GM21619 (cell line): ENCODE results near the gene HIF3A.

Source experiments
- ATAC-seq: cut with Tn5 transposase; IDR thresholded peaks from one replicate; pipeline ENCODE4 v1.9.1; 2021; ENCODE audit not compliant: unreplicated experiment

HIF3A gene

DNA sequence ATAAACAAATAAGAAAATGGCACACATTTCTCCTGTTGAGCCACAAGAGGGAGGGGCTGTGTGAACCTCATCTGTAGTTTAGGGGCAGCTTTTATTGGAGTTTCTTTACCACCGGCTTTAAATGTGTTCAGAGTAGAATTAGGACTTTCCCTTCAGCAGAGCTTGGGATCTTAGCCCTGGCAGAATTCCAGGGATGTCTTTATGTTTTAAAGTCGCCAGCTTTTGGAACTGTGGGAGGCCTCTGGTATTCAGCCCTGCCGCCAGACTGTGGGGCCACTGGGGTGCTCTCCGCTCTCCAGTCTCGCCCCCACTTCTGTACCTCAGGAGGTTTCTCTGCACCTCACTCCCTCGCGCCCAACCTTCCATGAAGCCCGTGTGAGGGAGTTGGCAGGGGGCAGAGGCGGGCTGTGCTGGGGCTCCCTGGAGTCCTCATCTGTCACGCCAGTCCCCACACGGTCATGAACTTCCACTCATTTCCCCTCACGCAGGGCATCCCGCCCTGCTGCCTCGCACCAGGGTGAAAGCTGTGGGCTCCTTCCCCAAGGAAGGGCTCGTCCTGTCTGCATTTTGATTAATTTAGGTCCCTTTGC, 85.0 kb downstream of the HIF3A start:
- ATAC-seq, result no peak

DNA sequence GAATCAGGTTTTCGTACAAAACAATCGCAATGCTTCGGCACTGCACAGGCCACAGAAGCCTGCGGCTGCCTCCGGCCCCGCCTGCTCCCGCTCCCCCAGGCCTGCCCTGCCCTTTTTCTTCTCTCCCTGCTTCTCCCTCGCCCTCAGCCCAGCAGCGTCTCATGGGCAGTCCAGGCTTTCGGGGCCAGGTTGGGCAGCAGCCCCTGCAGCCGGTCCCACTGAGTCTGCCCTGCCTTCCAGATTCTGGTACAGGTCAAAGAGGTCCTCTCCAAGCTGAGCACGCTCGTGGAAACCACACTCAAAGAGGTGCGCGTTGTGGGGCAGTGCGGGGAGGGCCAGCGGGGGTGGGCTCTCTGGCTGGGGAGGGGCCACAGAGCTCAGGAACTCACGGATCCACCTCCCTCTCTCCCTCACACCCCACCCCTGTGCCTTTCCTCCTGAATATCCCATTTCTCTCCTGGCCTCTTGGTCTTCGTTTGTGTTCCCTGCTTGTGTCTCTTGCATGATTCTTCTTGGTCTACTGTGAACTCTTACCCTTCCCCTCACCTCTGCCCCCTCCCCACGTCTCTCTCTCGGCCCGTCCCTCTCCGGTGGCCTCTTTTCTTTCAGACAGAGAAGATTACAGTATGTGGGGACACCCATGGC, 86.5 kb downstream of the HIF3A start:
- no peak for ATAC-seq

DNA sequence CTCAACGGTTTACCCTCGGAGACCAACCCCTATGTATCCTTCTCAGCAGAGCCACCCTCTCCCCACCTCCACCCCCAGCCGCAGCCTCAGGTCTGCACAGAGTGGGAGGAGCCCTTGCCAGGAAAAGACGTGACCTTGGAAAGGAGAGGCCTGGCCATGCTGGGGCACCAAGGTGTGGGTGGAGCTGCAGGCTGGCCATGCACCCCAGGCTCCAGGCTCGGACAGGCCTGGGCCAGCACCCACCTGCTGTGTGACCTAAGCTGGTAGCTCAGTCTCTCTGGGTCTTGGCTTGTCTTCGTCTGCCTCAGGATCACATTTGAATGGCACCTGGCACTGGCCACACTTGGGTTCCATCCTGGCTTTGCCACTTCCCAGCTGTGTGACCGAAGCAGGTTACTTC, 87.0 kb downstream of the HIF3A start:
- ATAC-seq, result no peak

DNA sequence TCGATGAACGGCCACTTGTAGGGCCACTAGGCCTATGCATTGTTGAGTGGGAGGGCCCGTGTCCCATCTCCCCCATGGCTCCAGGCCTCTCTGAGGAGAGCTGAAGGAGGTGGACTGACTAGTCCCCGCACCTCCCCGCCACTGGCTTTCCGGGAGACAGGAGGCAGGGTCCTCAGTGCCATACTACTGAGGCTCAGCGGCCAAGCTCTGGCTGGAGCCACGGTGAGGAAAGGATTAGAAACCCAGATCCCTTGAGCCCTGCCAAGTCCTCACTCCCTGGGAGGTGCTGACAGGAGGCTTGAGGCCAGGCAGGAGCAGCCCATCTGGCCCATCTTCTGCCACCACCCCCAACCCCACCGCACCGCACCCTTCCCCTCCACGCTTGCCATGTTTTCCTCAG, 87.6 kb downstream of the HIF3A start:
- no peak for ATAC-seq

DNA sequence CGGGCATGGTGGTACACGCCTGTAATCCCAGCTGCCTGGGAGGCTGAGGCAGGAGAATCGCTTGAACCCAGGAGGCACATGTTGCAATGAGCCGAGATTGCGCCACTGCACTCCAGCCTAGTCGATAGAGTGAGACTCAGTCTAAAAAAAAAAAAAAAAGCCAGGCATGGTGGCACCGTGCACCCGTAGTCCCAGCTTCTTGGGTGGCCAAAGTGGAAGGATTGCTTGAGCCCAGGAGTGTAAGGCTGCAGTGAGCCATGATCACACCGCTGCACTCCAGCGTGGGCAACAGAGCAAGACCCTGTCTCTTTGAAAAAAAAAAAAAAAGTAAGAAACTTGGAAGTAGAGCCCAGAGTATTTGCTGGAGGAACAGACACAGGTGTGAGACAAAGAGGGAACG, 88.8 kb downstream of the HIF3A start:
- no peak for ATAC-seq

DNA sequence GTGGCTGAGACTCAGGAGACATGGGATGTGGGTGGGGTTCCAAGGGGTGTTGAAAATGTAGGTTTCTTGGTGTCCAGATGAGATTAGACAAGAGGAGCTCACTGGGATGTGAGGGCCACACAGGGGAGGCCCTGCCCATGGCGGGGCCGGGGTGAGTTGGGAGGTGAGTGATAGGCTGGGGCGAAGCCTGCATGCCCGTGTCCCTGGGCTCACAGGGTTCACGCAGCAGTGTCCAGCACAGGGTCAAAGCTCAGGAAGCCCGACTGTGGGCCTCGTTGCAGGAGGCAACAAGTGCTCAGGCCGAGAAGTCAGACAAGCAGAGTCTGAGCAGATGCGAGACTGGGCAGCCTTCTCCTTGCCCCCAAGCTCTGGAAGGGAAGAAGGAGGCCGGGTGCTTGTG, 89.3 kb downstream of the HIF3A start:
- ATAC-seq, result no peak

DNA sequence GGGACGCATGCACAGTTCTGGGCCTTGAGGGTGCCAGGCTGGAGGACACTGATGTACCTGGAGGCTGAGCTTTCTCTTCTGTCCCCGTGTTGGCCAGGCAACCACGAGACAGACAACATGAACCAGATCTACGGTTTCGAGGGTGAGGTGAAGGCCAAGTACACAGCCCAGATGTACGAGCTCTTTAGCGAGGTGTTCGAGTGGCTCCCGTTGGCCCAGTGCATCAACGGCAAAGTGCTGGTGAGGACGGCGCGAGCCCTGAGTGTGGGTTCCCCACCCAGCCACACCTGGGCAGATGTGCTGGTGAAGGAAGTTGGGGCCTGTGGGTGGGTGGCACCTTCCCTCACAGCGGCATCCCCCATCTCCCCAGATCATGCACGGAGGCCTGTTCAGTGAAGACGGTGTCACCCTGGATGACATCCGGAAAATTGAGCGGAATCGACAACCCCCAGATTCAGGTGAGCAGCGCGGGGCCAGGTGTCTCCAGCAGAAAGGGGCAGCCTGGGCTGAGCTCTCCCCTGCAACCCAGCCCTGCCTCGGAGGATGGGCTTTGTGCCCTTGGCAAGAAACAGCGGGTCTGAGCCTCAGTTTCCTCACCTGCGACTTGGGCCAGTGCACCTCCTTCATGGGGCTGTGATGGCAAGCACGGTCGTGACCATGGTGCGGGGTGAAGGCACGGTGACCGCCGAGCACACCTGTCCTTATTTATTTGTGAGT, 90.3 kb downstream of the HIF3A start:
- ATAC-seq, result no peak

DNA sequence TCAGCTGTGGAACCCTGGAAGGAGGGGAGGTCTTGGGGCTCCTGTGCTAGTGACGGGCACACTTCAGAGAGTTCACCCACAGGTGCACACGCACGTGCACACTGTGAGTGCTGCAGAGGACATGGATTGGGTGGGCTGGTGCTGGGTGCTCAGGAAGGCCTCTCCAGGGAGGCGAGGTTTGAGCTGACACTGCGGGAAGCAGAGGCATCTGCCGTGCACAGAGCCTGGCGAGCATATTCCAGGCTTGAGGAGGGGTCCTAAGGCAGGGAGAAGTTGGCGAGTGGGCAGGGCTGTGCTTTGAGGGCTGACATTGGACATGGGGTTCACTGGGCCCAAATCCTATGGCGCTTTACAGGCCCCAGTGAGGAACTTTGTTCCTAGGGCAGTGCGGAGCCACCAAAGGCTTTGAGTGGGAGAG, 90.9 kb downstream of the HIF3A start:
- ATAC-seq, result no peak

DNA sequence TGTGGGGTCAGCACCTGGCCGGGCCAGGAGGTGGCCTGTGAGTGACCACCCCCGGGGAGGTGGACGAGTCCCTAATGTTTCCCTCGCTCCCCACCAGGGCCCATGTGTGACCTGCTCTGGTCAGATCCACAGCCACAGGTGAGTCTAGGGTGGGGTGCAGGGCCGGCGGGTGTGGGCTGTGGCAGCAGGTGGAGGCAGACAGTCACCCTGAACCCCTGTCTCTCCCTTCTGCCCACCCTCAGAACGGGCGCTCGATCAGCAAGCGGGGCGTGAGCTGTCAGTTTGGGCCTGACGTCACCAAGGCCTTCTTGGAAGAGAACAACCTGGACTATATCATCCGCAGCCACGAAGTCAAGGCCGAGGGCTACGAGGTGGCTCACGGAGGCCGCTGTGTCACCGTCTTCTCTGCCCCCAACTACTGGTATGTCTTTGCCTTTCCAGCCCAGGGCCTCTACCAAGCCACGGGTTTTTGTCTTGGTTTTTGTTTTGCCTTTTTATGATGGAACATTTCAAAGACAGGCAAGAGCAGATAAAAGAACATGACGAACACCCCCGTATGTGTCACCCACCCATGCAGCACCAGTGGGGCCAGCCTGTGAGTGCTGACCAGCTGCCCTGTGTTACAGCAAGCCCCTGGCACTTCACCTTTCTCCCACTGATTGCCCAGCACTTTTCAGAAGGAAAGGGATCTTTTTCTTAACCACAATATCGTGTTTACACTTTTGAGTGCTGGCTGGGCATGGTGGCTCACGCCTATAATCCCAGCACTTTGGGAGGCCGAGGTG, 91.7 kb downstream of the HIF3A start:
- no peak for ATAC-seq

DNA sequence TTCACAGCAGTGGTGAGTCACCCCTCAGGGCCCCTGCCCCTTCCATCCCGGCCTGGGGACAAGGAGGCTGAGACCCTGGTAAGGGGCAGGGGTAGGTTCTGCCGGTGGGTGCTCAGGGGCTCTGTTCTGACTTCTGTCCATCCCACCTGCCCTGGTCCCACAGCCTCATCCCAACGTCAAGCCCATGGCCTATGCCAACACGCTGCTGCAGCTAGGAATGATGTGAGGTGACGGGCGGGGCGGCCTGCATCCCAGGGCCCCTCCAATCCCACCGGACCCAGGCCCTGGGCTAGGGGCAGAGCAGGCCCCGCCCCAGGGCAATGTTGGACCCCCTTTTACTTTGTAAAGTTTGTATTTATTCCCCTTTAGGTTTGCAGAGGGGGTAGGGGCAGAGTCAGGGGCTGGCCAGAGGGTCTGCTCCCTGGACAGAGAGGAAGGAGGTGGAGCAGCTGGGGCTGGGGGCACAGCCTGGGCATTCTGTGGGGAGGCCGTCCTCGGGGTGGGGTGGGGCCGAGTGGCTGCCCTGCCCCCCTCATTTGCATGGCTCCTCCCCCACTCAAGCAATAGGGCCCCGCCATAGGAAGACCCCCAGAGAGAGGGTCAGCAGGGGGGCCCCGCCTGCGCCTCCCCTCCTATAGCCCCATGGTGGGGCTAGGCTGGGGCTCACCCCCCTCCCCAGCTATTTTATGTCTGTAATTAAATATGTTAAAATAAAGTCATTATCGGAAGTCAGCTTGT, 93.4 kb downstream of the HIF3A start:
- no peak for ATAC-seq

DNA sequence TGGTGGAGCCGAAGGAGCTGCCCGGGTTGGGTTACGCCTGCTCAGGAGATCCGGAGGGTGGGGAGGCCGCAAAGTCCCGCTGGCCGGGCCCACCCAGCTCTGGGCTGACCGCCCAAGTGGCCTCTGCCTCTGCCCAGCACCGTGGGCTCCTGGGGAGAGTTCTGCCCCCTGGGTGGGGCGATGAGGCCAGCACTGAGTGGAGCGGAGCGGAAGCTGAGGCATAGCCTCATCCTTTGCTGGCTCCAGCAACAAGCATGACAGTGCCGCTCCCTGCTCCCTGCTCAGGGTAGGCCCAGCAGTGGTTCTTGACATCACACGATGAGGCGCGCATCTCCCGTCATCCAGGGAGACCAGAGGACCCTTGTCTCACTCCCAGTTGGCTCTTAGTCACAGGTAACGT, 94.0 kb downstream of the HIF3A start:
- no peak for ATAC-seq

DNA sequence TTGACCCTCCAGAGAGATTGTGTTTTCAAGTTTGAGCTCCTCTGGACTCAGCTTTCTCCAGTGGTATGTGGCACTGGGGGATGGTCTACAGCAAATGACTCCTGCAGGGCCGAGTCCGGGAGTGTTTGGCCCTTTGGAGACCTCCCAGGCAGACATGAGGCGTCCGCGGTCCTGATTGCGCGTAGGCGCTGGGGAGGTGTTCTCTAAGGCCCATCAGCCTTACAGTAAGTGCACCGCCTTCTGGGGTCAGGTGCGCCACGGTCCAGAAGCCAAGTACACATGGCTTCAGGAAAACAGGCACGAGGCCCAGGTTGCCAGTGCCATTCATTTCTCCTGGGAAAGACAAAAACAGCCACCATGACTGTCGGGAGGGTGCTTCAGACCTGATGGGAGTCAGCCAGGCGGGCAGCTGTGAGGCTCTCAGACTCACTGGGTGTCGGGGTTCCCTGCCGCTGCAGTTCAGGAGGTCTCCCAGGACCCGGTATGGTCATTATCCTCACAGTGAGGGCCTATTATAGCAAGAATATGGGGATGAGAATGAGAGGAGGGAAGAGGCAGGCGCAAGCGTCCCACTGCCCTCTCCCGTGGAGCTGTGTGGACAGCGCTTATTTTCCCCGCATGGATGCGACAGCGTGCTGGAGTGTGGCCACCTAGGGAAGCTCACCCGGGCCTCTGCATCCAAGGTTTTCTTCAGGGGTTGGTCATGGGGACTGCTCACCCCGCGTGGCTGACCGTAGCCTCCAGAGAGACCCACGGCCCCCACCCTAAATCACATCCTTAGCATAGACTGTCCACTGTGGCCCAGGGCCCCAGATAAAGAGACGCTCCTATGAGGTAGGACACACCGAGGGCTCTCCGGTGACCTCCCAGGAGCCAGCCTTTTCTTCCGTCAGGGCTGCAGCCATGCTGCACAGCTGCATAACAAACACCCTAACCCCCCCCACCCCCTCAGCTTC, 94.7 kb downstream of the HIF3A start:
- no peak for ATAC-seq

DNA sequence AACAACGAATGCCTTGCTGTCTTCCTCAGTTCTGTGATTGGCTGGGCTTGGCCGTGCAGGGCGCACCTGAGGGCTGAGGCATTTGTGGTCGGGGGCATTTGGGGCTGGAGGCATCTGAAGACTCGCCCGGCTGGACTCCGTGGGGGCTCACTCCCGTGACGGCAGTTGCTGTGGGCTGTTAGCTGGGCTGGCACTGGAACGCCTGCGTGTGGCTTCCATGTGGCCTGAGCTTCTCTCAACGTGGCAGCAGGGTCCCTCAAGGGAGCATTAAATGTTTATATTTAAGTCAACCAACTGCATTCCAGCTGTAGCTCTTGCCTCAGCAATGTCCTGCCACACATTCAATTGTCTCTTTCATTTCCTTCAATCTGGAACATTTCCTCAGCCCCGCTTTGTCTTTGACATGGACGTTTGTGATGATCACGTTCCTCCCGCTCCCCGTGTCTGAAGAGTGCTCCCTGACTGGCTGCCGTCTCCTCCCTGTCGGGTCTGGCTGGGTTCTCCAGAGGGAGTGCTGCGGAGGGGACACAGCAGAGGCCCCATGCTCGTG, 95.5 kb downstream of the HIF3A start:
- no peak for ATAC-seq

DNA sequence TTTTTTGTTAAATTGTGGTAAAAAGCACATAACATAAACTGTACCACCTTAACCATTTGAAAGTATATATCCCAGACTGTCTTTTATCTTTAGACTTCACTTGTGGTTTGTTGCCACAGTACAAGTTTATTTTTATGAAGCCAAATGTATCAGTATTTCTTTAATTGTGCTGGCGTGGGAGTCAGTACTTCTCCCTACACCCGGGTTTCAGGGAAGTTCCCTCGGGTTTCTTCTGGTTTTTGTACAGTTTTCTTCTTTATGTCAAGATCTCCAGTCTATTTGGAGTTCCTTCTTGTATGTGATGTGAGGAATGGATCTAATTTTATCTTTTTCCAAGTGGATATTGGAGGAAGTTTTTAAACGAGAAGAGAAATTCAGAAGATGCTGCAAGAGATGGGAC, 96.0 kb downstream of the HIF3A start:
- ATAC-seq, result no peak
